Keratinocyte (primary cell): ENCODE results near the gene LPGAT1. TPM values are rescaled to one million over a fixed set of nuclear protein-coding genes. Genes with fewer than 3 reads are reported as not detected.
"Not testable (repeated sequence)": the region's sequence is repeated elsewhere in the genome, so short reads cannot be mapped to it uniquely, and the experiment has no call there.

Experiments
- DNase-seq: peaks from one replicate; pipeline ENCODE4 v3.0.0-alpha.2; 2011; ENCODE audit warnings: low read depth, missing footprints, low spot score
- FAIRE-seq: peaks from 2 replicates; lab custom pipeline; 2011; peaks lifted over from hg19 to GRCh38; lab: Jason Lieb, UNC
- H2AFZ ChIP-seq: 2 replicates; pipeline ENCODE4 v1.6.0; 2012; ENCODE audit warnings: low read length, control low read depth, inconsistent platforms; ENCODE audit not compliant: control insufficient read depth
- H3K27ac ChIP-seq: 2 replicates; pipeline ENCODE4 v1.5.1; 2011; ENCODE audit warnings: low read length; ENCODE audit not compliant: control insufficient read depth, insufficient read depth
- H3K27me3 ChIP-seq: 3 replicates; pipeline ENCODE4 v1.6.0; 2011; ENCODE audit warnings: low read length; ENCODE audit not compliant: control insufficient read depth, insufficient read depth; ENCODE audit errors: extremely low read depth
- H3K36me3 ChIP-seq, 2 experiments: 2 replicates in 1 of 2; 3 replicates in 1 of 2; pipeline ENCODE4 v1.5.1; 2011; ENCODE audit warnings: low read length in 2 of 2, mild to moderate bottlenecking in 1 of 2; ENCODE audit not compliant: control insufficient read depth in 2 of 2, insufficient read depth in 2 of 2; ENCODE audit errors: extremely low read depth in 1 of 2
- H3K4me1 ChIP-seq: 3 replicates; pipeline ENCODE4 v1.5.1; 2011; ENCODE audit warnings: low read length; ENCODE audit not compliant: control insufficient read depth, insufficient read depth; ENCODE audit errors: extremely low read depth
- H3K4me2 ChIP-seq: 3 replicates; pipeline ENCODE4 v1.6.0; 2011; ENCODE audit warnings: low read depth, low read length; ENCODE audit not compliant: control insufficient read depth, insufficient read depth; ENCODE audit errors: extremely low read depth
- H3K4me3 ChIP-seq, 3 experiments: fragments of 200-600 bp in 1 of 3; sonication (generic) in 1 of 3; 2 replicates in 2 of 3; 3 replicates in 1 of 3; pipeline ENCODE4 v1.5.1; 2011 to 2016; ENCODE audit warnings: low read length in 3 of 3, mild to moderate bottlenecking in 3 of 3, control low read depth in 2 of 3, inconsistent platforms in 1 of 3, low read depth in 1 of 3, mixed read lengths in 1 of 3, mixed run types in 1 of 3, moderate library complexity in 1 of 3; ENCODE audit not compliant: control insufficient read depth in 2 of 3, insufficient read depth in 2 of 3; ENCODE audit errors: extremely low read depth in 1 of 3
- H3K79me2 ChIP-seq: 2 replicates; pipeline ENCODE4 v1.6.0; 2012; ENCODE audit warnings: low read length; ENCODE audit not compliant: control insufficient read depth, insufficient read depth
- H3K9ac ChIP-seq: 3 replicates; pipeline ENCODE4 v1.6.0; 2011; ENCODE audit warnings: low read length; ENCODE audit not compliant: control insufficient read depth, insufficient read depth; ENCODE audit errors: extremely low read depth
- H3K9me1 ChIP-seq: 3 replicates; pipeline ENCODE4 v1.6.0; 2011; ENCODE audit warnings: low read length; ENCODE audit not compliant: control insufficient read depth, insufficient read depth; ENCODE audit errors: extremely low read depth
- H3K9me3 ChIP-seq: 2 replicates; pipeline ENCODE4 v1.5.1; 2012; ENCODE audit warnings: low read depth, low read length; ENCODE audit not compliant: control insufficient read depth
- H4K20me1 ChIP-seq: 3 replicates; pipeline ENCODE4 v1.6.0; 2011; ENCODE audit warnings: low read length; ENCODE audit not compliant: control insufficient read depth, insufficient read depth; ENCODE audit errors: extremely low read depth
- EZH2 ChIP-seq: IDR thresholded peaks from one replicate; pipeline ENCODE4 v1.6.1; 2012; ENCODE audit warnings: inconsistent platforms, mild to moderate bottlenecking, low read length, moderate library complexity
- dilution Hi-C: fragments of 300-500 bp; cut with MboI; formaldehyde crosslinking; loops from one replicate; pipeline ENCODE4 v1.7.0; 2020; ENCODE audit warnings: low sequenced_read_pairs; ENCODE audit not compliant: extremely low pct_ligation_motif_present
- polyA plus RNA-seq, 5 experiments: library from polyadenylated mRNA; depleted of rRNA in 3 of 5; stranded (reverse) in 3 of 5; stranded (forward) in 1 of 5; unstranded in 1 of 5; fragments of >200 nt; gene quantifications; 1 replicate in 1 of 5; 2 replicates in 3 of 5; 3 replicates in 1 of 5; pipeline versions ENCODE4 v1.2.1 to v1.2.3, GENCODE V29; 2011 to 2012; ENCODE audit warnings: missing spikeins in 2 of 5, low read depth in 1 of 5, low replicate concordance in 1 of 5
- TF ChIP-seq, protein P1 (sequence below), 3 experiments: IDR thresholded peaks in 1 of 3; conservative IDR thresholded peaks in 1 of 3; optimal IDR thresholded peaks in 1 of 3; 2 replicates in 2 of 3; 3 replicates in 1 of 3; pipeline versions ENCODE3 to v1.5.1; 2011; ENCODE audit warnings: low read length in 3 of 3, mild to moderate bottlenecking in 3 of 3, moderate library complexity in 2 of 3, control low read depth in 1 of 3, inconsistent platforms in 1 of 3; ENCODE audit not compliant: insufficient read depth in 2 of 3; ENCODE audit errors: extremely low read depth in 1 of 3

Gene LPGAT1
- polyA plus RNA-seq, 1 donor (not counting 4 experiments of a cell fraction or from before 2014, with no cell fraction given) = 14.7 TPM

DNA sequence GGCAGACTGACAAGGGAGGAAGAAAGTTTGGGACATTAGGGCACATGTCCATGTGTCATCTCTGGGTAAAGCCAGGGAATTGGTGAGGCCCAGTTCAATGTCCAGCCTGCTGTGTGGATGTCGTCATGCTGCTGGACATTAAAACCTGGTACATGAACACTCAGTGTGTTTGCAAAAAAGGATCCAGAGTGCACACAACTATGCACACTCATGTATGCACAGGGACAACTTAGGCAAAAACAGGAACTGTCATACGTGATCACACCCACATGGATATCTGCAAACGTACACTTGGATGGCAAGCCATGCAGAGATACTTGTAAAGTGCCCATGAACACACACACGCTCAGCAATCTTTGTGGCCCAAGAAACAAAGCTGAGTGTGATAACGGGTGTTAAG lies 107.3 kb downstream of the LPGAT1 start:
- Histone ChIP-seq H2AFZ (no peak overlapping the region), H3K27me3 (no peaks in the 10 kb centered on the region), H3K4me3 (no peak overlapping the region), H3K79me2 (no peaks in the 10 kb centered on the region), H3K4me2 (no peak overlapping the region), H3K9ac (no peak overlapping the region), H4K20me1 (no peaks in the 10 kb centered on the region), H3K9me1 (no peaks in the 10 kb centered on the region), H3K36me3 (no peaks in the 10 kb centered on the region), H3K27ac (no peak overlapping the region), H3K9me3 (no peaks in the 10 kb centered on the region), H3K4me1 (no peaks in the 10 kb centered on the region)
- no peak for DNase-seq
- dilution Hi-C loops = no loop called here
- TF ChIP-seq, protein P1, sequence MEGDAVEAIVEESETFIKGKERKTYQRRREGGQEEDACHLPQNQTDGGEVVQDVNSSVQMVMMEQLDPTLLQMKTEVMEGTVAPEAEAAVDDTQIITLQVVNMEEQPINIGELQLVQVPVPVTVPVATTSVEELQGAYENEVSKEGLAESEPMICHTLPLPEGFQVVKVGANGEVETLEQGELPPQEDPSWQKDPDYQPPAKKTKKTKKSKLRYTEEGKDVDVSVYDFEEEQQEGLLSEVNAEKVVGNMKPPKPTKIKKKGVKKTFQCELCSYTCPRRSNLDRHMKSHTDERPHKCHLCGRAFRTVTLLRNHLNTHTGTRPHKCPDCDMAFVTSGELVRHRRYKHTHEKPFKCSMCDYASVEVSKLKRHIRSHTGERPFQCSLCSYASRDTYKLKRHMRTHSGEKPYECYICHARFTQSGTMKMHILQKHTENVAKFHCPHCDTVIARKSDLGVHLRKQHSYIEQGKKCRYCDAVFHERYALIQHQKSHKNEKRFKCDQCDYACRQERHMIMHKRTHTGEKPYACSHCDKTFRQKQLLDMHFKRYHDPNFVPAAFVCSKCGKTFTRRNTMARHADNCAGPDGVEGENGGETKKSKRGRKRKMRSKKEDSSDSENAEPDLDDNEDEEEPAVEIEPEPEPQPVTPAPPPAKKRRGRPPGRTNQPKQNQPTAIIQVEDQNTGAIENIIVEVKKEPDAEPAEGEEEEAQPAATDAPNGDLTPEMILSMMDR (optimal IDR thresholded peaks at IDR 0.05 in 1 of 3, IDR thresholded peaks at IDR 0.05 in 1 of 3, conservative IDR thresholded peaks at IDR 0.05 in 1 of 3; ENCODE audit: extremely low read depth in 1 of 3, insufficient read depth in 2 of 3, low read length in 3 of 3) = no peak
- no peak for FAIRE-seq

DNA sequence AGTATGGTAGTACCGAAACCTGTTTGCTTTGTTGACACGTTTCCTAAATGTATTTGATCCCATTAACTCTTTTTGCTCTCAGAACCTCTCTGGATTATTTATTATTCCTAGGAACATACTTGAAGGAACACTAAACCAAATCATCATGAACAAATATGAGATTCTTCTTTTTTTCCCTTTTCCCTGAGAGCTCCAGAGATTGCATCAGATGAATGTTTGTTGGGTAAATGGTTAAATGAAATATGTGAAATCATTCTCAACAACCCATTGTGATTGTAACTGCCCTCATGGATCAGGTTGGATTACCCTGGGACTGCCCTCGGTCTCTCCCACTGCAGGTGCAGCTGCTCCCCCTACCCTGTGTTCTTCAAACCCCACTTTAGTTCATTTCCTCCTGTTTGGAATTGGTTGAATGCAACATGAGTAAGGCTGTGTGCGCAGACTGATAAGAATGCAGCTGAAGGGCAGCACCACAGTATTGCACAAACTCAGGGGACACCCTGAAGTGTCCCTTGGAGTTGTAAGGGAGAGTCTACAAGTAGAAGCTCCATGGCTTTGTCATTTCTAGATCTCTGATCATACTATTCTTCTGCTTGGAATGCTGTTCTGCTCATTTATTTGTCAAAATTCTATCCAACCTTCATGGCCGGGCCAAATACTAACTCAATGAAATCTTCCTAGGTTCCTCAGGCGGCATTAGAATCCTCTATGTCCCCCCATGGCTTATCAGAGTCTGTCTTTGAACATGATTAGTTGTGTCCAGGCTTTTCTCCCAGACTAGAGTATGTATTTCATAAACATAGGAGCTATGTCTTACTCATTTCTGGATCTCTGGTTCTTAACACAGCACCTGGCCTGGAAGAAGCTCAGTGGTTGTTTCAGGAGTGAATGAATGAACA lies 108.0 kb downstream of the LPGAT1 start:
- no peaks in the 10 kb centered on the region for H3K79me2 ChIP-seq
- dilution Hi-C loops = no loop called here
- no peak overlapping the region for H3K9ac ChIP-seq
- DNase-seq (no peak), FAIRE-seq (no peak)
- no peaks in the 10 kb centered on the region for H3K9me3 ChIP-seq
- no peaks in the 10 kb centered on the region for H3K4me1 ChIP-seq
- H2AFZ ChIP-seq = no peak overlapping the region
- H3K27me3 ChIP-seq = no peaks in the 10 kb centered on the region
- H3K4me2 ChIP-seq = no peak overlapping the region
- no peaks in the 10 kb centered on the region for H3K36me3 ChIP-seq
- no peak overlapping the region for H3K27ac ChIP-seq
- no peaks in the 10 kb centered on the region for H4K20me1 ChIP-seq
- no peaks in the 10 kb centered on the region for H3K9me1 ChIP-seq
- TF ChIP-seq, protein P1 (optimal IDR thresholded peaks at IDR 0.05 in 1 of 3, IDR thresholded peaks at IDR 0.05 in 1 of 3, conservative IDR thresholded peaks at IDR 0.05 in 1 of 3; ENCODE audit: extremely low read depth in 1 of 3, insufficient read depth in 2 of 3, low read length in 3 of 3) = no peak
- no peak for TF ChIP-seq EZH2
- H3K4me3 ChIP-seq = no peak overlapping the region

DNA sequence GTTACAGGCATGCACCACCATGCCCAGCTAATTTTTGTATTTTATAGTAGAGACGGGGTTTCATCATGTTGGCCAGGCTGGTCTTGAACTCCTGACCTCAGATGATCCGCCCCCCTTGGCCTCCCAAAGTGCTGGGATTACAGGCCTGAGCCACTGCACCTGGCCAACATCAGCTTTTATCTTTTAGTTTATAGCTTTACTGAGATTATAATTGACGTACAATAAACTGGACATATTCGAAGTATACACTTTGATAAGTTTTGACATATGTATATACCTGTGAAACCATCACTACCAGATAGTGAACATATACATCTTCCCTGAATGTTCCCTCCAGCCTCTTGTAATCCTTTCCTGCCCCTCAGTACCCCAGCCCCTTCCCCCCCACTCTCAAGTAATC lies 114.0 kb downstream of the LPGAT1 start:
- H2AFZ ChIP-seq, FAIRE-seq, H3K79me2 ChIP-seq, H3K4me2 ChIP-seq, H3K27ac ChIP-seq, H3K9me1 ChIP-seq, H3K27me3 ChIP-seq, H3K4me1 ChIP-seq, H3K9me3 ChIP-seq, dilution Hi-C loops, H3K36me3 ChIP-seq, H4K20me1 ChIP-seq, H3K4me3 ChIP-seq, DNase-seq, H3K9ac ChIP-seq: not testable (repeated sequence)
